ENCODE measurements around the gene ATN1.
"Not testable (repeated sequence)": the region's sequence is repeated elsewhere in the genome, so short reads cannot be mapped to it uniquely, and the experiment has no call there.

The ATN1 gene

DNA sequence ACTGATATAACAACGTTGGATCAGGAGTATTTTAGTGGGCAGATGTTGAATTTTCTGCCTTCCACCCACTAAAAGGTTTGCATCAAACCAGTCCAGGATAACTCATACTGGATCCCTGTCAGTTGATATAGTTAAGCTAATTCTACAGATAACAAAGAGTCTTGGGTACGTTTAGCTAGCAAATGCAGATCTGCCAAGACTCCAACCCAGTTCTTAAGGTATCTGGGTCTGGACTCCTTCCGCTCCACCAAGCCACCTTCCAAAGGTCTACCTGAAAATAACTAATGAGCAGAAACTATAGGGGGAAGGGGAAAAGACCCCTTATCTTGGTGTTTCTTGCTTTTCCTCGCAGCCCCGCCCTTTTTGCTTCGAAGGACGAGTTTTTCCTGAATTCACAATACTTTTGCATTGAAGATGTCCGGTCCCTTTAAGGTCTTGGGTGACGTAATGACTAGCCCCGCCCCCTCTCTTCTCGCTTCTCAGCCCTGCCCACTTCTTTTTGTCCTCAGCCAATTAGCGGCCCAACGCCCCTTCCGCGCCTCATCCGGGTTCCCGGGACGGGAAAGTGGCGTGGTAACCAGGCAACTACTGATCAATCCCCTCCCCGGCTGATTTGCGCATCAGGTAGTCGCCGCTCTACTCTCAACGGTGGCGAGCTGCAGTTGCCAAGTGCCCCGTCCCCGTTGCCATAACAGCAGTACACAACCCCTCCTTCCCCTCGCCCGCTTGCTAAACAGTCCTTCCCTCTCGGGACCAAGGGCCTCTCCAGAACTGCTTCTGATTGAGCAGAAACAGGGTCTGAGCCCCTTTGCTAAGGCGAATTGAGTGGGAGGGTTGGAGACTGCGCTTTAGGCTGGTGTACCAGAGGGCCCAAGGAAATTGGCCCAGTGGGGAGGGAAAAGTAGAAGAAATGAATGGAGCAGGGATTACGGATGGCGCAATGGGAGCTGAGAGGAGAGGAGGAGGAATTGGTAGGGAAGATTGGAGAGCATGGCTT is 23.2 kb upstream of the ATN1 start, which contains the start of gene LRRC23:
TSS of gene LRRC23 (plus strand) at position 543 of the 997 bp plus-strand sequence. CDS start 812 bp downstream, outside the sequence.
- Histone ChIP-seq H3K4me1 (ENCODE audit: control insufficient read depth, insufficient read depth, low read length, unreplicated experiment) (peaks cover 12% of the 10 kb centered on the region), H3K27me3 (ENCODE audit: insufficient read depth, low read length) (no peaks in the 10 kb centered on the region), H3K79me2 (ENCODE audit: control insufficient read depth, insufficient read depth, low read length, unreplicated experiment) (no peaks in the 10 kb centered on the region), H3K36me3 (ENCODE audit: insufficient read depth, low read length) (peaks cover 6% of the 10 kb centered on the region; the same call in 1 of the 2 replicates), H2AFZ (ENCODE audit: low read length, unreplicated experiment) (peak within 1 kb of the TSS; percentile 94), H3K27ac (ENCODE audit: low read depth, low read length) (peak within 1 kb of the TSS; percentile 56), H3K4me3 (ENCODE audit: low read depth, low read length) (peak within 1 kb of the TSS; percentile 81)

DNA sequence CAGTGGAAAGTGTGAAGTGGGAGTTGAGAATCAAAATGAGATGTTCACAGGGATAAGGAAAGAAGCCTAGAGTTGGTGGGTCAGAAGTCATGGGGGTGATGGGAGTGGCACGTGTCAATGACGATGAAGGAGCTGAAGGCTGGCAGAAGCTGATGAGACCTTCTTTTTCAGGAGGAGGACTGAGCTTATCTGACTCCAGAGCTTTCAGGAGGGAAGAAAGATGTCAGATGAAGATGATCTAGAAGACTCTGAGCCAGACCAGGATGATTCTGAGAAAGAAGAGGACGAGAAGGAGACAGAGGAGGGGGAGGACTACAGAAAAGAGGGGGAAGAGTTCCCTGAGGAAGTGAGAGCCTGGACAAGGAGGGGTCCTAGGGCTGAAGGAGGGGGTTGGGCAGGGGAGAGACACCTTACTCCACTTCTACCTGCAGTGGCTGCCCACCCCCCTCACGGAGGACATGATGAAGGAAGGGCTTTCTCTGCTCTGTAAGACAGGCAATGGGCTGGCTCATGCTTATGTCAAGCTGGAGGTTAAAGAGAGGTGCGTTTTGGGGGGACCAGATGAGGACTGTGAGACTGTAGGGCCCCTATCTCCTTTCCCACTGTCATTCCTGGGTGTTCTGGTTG is 22.2 kb upstream of the ATN1 start:
- Histone ChIP-seq H3K27ac (ENCODE audit: low read depth, low read length) (peak overlapping the region; percentile 56; the same call in 1 of the 2 replicates), H3K27me3 (ENCODE audit: insufficient read depth, low read length) (no peaks in the 10 kb centered on the region), H2AFZ (ENCODE audit: low read length, unreplicated experiment) (no peak overlapping the region), H3K79me2 (ENCODE audit: control insufficient read depth, insufficient read depth, low read length, unreplicated experiment) (no peaks in the 10 kb centered on the region), H3K4me3 (ENCODE audit: low read depth, low read length) (peak overlapping the region; percentile 81), H3K4me1 (ENCODE audit: control insufficient read depth, insufficient read depth, low read length, unreplicated experiment) (peaks cover 12% of the 10 kb centered on the region), H3K36me3 (ENCODE audit: insufficient read depth, low read length) (peaks cover 6% of the 10 kb centered on the region; the same call in 1 of the 2 replicates)

GRCh38 chr12:6908141-6908540 is 19.6 kb upstream of the ATN1 start:
- not testable (repeated sequence) for H3K27ac ChIP-seq (ENCODE audit: low read depth, low read length); H2AFZ ChIP-seq (ENCODE audit: low read length, unreplicated experiment); H3K36me3 ChIP-seq (ENCODE audit: insufficient read depth, low read length); H3K79me2 ChIP-seq (ENCODE audit: control insufficient read depth, insufficient read depth, low read length, unreplicated experiment); H3K4me3 ChIP-seq (ENCODE audit: low read depth, low read length); H3K27me3 ChIP-seq (ENCODE audit: insufficient read depth, low read length)
- H3K4me1 ChIP-seq (ENCODE audit: control insufficient read depth, insufficient read depth, low read length, unreplicated experiment) = peaks cover 12% of the 10 kb centered on the region

DNA sequence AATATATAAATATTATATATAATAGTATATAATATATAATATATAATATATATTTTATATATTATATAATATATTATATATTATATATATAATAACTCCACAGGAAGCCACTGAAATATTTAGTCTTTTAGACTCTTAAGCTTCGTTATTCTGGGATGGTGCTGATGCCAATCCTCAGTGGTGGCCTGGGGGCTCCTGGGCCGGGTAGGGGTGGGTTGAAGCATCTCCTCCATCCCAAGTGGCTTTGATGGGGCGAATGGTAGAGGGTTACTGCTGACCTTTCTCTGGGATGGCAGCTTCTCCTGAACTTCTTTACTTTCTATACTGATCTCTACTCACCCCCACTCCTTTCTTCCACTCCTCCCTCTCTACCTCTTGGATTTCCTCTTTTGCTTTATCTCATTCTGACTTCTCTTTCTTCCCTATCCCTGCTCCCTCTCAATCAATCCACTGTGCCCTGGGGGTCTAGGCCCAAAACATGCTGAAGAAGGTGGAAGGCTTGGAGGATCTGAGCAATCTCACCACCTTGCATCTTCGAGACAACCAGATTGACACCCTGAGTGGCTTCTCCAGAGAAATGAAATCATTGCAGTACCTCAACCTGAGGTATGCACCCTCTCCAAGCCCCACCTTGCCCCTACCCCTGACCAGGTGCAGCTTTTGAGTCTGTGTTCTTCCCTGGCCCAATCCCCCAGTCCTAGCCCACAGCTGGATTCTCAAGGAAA is 18.2 kb upstream of the ATN1 start:
- no peak overlapping the region for H2AFZ ChIP-seq (ENCODE audit: low read length, unreplicated experiment)
- H3K36me3 ChIP-seq (ENCODE audit: insufficient read depth, low read length) = peaks cover 6% of the 10 kb centered on the region; the same call in 1 of the 2 replicates
- H3K4me1 ChIP-seq (ENCODE audit: control insufficient read depth, insufficient read depth, low read length, unreplicated experiment) = peaks cover 12% of the 10 kb centered on the region
- no peak overlapping the region for H3K4me3 ChIP-seq (ENCODE audit: low read depth, low read length)
- no peak overlapping the region for H3K27ac ChIP-seq (ENCODE audit: low read depth, low read length)
- no peaks in the 10 kb centered on the region for H3K79me2 ChIP-seq (ENCODE audit: control insufficient read depth, insufficient read depth, low read length, unreplicated experiment)
- H3K27me3 ChIP-seq (ENCODE audit: insufficient read depth, low read length) = no peaks in the 10 kb centered on the region

DNA sequence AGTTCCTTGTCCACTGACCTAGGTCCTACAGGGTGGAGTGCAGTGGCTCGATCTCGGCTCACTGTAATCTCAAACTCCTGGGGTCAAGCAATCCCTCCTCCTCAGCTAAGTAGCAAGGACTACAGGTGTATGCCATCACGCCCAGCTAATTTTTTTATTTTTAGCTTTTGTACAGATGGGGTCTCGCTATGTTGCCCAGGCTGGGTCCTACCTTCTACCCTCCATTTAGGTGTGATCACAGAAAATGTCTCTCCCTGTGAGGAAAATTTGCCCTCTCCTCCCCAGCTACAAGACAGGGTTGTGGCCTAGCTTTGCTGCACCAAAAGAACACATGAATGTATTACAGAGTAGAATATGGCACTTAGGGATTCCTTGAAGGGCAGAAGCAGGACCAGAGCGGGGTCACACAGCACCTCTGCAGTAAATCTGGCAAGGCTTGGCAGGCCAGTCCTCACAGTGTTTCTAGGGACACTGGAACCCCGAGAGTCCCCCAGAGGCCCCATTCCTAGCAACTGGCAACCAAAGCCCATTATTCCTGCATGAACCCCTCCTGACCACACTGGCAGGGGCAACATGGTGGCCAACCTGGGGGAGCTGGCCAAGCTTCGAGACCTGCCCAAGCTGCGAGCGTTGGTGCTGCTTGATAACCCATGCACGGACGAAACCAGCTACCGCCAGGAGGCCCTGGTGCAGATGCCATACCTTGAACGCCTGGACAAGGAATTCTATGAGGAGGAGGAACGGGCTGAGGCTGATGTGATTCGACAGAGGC is 15.4 kb upstream of the ATN1 start:
- peaks cover 15% of the 10 kb centered on the region for H3K79me2 ChIP-seq (ENCODE audit: control insufficient read depth, insufficient read depth, low read length, unreplicated experiment)
- no peak overlapping the region for H3K27ac ChIP-seq (ENCODE audit: low read depth, low read length)
- H3K27me3 ChIP-seq (ENCODE audit: insufficient read depth, low read length) = no peaks in the 10 kb centered on the region
- peaks cover 10% of the 10 kb centered on the region for H3K4me1 ChIP-seq (ENCODE audit: control insufficient read depth, insufficient read depth, low read length, unreplicated experiment)
- no peak overlapping the region for H2AFZ ChIP-seq (ENCODE audit: low read length, unreplicated experiment)
- H3K4me3 ChIP-seq (ENCODE audit: low read depth, low read length) = no peak overlapping the region
- H3K36me3 ChIP-seq (ENCODE audit: insufficient read depth, low read length) = peaks cover 11% of the 10 kb centered on the region; the same call in 1 of the 2 replicates

DNA sequence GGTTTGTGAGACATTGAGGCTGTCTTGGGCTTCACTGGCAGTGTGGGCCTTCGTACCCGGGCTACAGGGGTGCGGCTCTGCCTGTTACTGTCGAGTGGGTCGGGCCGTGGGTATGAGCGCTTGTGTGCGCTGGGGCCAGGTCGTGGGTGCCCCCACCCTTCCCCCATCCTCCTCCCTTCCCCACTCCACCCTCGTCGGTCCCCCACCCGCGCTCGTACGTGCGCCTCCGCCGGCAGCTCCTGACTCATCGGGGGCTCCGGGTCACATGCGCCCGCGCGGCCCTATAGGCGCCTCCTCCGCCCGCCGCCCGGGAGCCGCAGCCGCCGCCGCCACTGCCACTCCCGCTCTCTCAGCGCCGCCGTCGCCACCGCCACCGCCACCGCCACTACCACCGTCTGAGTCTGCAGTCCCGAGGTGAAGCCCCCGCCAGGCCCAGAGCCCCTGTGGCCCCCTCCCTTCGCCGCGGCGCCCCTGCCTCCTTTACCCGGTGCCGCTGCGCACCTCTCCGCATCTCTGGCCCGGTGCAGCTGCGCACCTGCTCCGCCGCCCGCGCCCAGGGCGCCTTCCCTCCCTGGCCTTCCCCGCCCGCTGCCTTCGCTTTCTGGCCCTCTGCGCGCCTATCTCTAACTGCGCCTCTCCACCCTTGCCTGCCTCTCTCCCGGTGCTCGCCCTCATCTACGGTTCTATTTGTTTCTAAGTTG is 13.4 kb upstream of the ATN1 start, which contains the start of gene ENO2:
TSS of gene ENO2 (plus strand) at position 335 of the 701 bp plus-strand sequence. CDS start 1,253 bp downstream, outside the sequence.
- no peaks in the 10 kb centered on the region for H3K27me3 ChIP-seq (ENCODE audit: insufficient read depth, low read length)
- peaks cover 15% of the 10 kb centered on the region for H3K79me2 ChIP-seq (ENCODE audit: control insufficient read depth, insufficient read depth, low read length, unreplicated experiment)
- H3K27ac ChIP-seq (ENCODE audit: low read depth, low read length) = peak within 1 kb of the TSS; percentile 12; the same call in 1 of the 2 replicates
- H3K36me3 ChIP-seq (ENCODE audit: insufficient read depth, low read length) = peaks cover 12% of the 10 kb centered on the region; the same call in 1 of the 2 replicates
- H2AFZ ChIP-seq (ENCODE audit: low read length, unreplicated experiment) = peak within 1 kb of the TSS; percentile 19
- peak within 1 kb of the TSS; percentile 90 for H3K4me3 ChIP-seq (ENCODE audit: low read depth, low read length)
- H3K4me1 ChIP-seq (ENCODE audit: control insufficient read depth, insufficient read depth, low read length, unreplicated experiment) = peaks cover 10% of the 10 kb centered on the region

DNA sequence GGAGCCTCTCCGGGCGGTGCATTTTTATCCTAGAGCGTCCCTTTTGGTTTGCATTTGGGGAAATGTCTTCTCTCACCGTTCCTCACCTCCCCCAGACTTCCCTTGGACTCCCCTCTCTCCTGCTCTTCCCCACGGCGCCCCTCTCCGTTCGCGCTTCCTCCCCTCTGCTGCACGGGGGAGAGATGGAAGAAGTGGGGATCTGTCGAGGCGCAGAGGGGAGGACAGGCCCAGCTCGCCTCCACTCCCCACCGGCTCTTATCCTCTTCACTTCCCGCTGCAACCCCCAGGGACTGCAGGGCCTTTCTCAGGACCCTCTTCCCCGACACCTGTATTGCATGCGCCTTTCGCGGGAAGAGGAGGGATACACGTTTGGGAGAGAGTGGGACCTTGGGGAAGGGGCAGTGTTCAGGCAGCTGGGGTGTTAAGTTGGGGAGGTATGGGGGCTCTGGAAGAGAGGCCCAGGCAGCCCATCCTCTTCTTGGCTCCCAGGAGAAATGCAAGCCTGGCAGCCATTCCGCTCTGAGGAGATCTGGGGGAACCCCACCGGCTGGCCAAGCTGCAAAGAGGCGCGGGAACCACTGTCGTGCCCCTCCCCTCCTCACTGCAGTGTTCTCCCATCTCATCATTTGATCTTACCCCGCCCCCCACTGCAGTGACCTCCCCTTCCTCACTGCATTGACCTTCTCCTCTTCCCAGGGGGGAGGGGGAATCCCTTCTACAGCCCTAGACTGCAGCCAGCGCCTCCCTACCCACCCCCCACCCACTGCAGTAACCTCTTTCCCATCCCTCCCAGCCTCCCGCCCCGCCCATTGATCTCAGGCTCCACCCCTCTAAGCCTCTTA is 12.6 kb upstream of the ATN1 start:
- Histone ChIP-seq H3K27ac (ENCODE audit: low read depth, low read length) (no peak overlapping the region), H3K4me3 (ENCODE audit: low read depth, low read length) (peak overlapping the region; percentile 90), H3K36me3 (ENCODE audit: insufficient read depth, low read length) (peaks cover 17% of the 10 kb centered on the region; the same call in 1 of the 2 replicates), H3K27me3 (ENCODE audit: insufficient read depth, low read length) (no peaks in the 10 kb centered on the region), H3K79me2 (ENCODE audit: control insufficient read depth, insufficient read depth, low read length, unreplicated experiment) (peaks cover 15% of the 10 kb centered on the region), H3K4me1 (ENCODE audit: control insufficient read depth, insufficient read depth, low read length, unreplicated experiment) (peaks cover 10% of the 10 kb centered on the region), H2AFZ (ENCODE audit: low read length, unreplicated experiment) (no peak overlapping the region)

GRCh38 chr12:6915789-6916285 is 11.9 kb upstream of the ATN1 start:
- Histone ChIP-seq H3K36me3 (ENCODE audit: insufficient read depth, low read length) (peaks cover 17% of the 10 kb centered on the region; the same call in 1 of the 2 replicates), H2AFZ (ENCODE audit: low read length, unreplicated experiment) (no peak overlapping the region), H3K4me1 (ENCODE audit: control insufficient read depth, insufficient read depth, low read length, unreplicated experiment) (peaks cover 10% of the 10 kb centered on the region), H3K4me3 (ENCODE audit: low read depth, low read length) (peak overlapping the region; percentile 90), H3K79me2 (ENCODE audit: control insufficient read depth, insufficient read depth, low read length, unreplicated experiment) (peaks cover 15% of the 10 kb centered on the region), H3K27ac (ENCODE audit: low read depth, low read length) (no peak overlapping the region), H3K27me3 (ENCODE audit: insufficient read depth, low read length) (no peaks in the 10 kb centered on the region)

Data from ACC112 (cell line).